Measurements from ENCODE around the gene FBXO11.
"Not testable (repeated sequence)": the region's sequence is repeated elsewhere in the genome, so short reads cannot be mapped to it uniquely, and the experiment has no call there.

Gene FBXO11

GRCh38 chr2:47897883-47898731 lies 8.2 kb downstream of the FBXO11 start:
- Histone ChIP-seq H3K4me3 (ENCODE audit: insufficient read depth, low read depth, low read length) (no peak overlapping the region), H3K27me3 (ENCODE audit: control insufficient read depth, insufficient read depth, low read length, poor library complexity, severe bottlenecking) (no peaks in the 10 kb centered on the region), H3K36me3 (ENCODE audit: control insufficient read depth, insufficient read depth, low read length) (no peaks in the 10 kb centered on the region), H3K9me3 (ENCODE audit: control insufficient read depth, low read length) (no peaks in the 10 kb centered on the region), H3K27ac (ENCODE audit: insufficient read depth, low read depth, low read length, poor library complexity, severe bottlenecking) (no peak overlapping the region), H3K4me1 (ENCODE audit: control insufficient read depth, insufficient read depth, low read length) (peaks cover 9% of the 10 kb centered on the region)
- WGBS, 2 experiments = 52 to 58% methylated on average over 4 of the region's 4 CpGs

DNA sequence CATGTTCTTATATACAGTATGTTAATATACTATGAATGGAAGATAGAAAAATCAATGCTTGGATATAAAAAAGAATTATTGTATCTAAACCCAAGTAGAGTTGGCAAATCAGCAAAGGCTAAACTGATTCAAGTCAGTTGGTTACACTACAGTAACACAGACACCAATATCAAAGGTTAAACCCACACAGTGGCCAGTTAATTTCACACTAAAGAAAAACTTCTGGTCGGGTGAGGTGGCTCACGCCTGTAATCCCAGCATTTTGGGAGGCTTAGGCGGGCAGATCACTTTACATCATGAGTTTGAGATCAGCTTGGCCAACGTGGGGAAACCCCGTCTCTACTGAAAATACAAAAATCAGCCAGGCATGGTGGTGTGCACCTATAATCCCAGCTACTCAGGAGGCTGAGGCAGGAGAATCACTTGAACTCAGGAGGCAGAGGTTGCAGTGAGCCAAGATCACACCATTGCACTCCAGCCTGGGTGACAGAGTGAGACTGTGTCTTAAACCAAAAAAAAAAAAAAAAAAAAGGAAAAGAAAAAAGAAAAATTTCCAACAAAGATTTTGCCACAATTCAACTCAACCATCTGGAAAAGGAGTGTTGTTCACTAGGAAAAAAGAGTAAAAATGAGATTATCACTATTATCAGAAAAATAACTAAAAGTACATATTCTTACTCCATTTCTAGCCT lies 9.0 kb downstream of the FBXO11 start:
- H3K27me3 ChIP-seq (ENCODE audit: control insufficient read depth, insufficient read depth, low read length, poor library complexity, severe bottlenecking); H3K4me1 ChIP-seq (ENCODE audit: control insufficient read depth, insufficient read depth, low read length); H3K9me3 ChIP-seq (ENCODE audit: control insufficient read depth, low read length); H3K27ac ChIP-seq (ENCODE audit: insufficient read depth, low read depth, low read length, poor library complexity, severe bottlenecking); H3K4me3 ChIP-seq (ENCODE audit: insufficient read depth, low read depth, low read length); H3K36me3 ChIP-seq (ENCODE audit: control insufficient read depth, insufficient read depth, low read length): not testable (repeated sequence)
- WGBS, 2 experiments = 85 to 88% methylated on average over 5 of the region's 5 CpGs

GRCh38 chr2:47896450-47896968 lies 9.8 kb downstream of the FBXO11 start:
- Histone ChIP-seq H3K27ac (ENCODE audit: insufficient read depth, low read depth, low read length, poor library complexity, severe bottlenecking) (no peak overlapping the region), H3K4me3 (ENCODE audit: insufficient read depth, low read depth, low read length) (no peak overlapping the region), H3K27me3 (ENCODE audit: control insufficient read depth, insufficient read depth, low read length, poor library complexity, severe bottlenecking) (no peaks in the 10 kb centered on the region), H3K36me3 (ENCODE audit: control insufficient read depth, insufficient read depth, low read length) (no peaks in the 10 kb centered on the region), H3K4me1 (ENCODE audit: control insufficient read depth, insufficient read depth, low read length) (no peaks in the 10 kb centered on the region), H3K9me3 (ENCODE audit: control insufficient read depth, low read length) (no peaks in the 10 kb centered on the region)
- WGBS, 2 experiments = 92 to 97% methylated on average over 5 of the region's 5 CpGs

DNA sequence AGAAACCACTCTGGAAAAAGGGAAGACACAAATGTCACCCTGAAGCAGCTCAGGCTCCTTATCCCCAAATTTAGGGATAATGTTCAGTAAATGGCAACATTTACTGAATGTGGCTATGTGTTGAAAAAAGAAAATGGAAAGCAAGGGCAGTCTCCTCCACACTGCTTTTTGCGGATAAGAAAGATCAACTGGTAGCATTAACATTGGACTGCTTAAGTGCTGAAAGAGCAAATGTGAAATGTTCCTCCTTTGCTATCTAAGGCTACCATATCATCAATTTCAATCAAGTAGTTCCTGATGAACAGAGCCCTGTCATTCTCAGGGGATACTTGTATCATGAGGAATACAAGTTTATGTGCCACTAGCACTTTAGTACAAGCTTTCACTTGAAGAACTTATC lies 12.5 kb downstream of the FBXO11 start:
- H3K4me3 ChIP-seq (ENCODE audit: insufficient read depth, low read depth, low read length) = no peak overlapping the region
- no peaks in the 10 kb centered on the region for H3K9me3 ChIP-seq (ENCODE audit: control insufficient read depth, low read length)
- H3K27ac ChIP-seq (ENCODE audit: insufficient read depth, low read depth, low read length, poor library complexity, severe bottlenecking) = no peak overlapping the region
- 86 to 100% methylated on average over 1 of the region's 1 CpG for WGBS, 2 experiments
- no peaks in the 10 kb centered on the region for H3K36me3 ChIP-seq (ENCODE audit: control insufficient read depth, insufficient read depth, low read length)
- no peaks in the 10 kb centered on the region for H3K27me3 ChIP-seq (ENCODE audit: control insufficient read depth, insufficient read depth, low read length, poor library complexity, severe bottlenecking)
- H3K4me1 ChIP-seq (ENCODE audit: control insufficient read depth, insufficient read depth, low read length) = no peaks in the 10 kb centered on the region

DNA sequence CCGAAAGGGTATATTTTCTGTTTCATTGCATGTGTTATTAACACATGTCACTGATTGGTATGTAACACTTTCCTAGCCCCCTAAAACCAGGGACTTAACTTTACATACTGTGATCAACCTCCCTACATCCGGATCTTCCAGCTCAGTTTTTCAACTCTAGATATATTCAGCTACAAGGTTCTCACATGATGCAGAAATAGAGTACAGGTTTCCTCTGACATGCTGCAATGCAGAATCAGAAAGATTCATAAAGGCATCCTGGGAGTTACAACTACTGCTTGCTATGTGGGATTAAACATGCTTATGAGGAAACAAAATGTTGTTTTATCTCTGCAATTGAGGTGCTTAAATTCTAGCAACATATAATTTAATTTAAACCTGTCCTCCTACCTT lies 14.0 kb downstream of the FBXO11 start:
- H3K4me3 ChIP-seq (ENCODE audit: insufficient read depth, low read depth, low read length) = no peak overlapping the region
- WGBS, 2 experiments = 94 to 96% methylated on average over 1 to 2 of the region's 2 CpGs
- H3K27ac ChIP-seq (ENCODE audit: insufficient read depth, low read depth, low read length, poor library complexity, severe bottlenecking) = no peak overlapping the region
- H3K4me1 ChIP-seq (ENCODE audit: control insufficient read depth, insufficient read depth, low read length) = no peaks in the 10 kb centered on the region
- H3K9me3 ChIP-seq (ENCODE audit: control insufficient read depth, low read length) = no peaks in the 10 kb centered on the region
- no peaks in the 10 kb centered on the region for H3K36me3 ChIP-seq (ENCODE audit: control insufficient read depth, insufficient read depth, low read length)
- no peaks in the 10 kb centered on the region for H3K27me3 ChIP-seq (ENCODE audit: control insufficient read depth, insufficient read depth, low read length, poor library complexity, severe bottlenecking)

- 92% methylated on average over 2 of the region's 2 CpGs; no CpG with 5 or more reads in 1 of the 2 experiments for WGBS, 2 experiments
- H3K9me3 ChIP-seq (ENCODE audit: control insufficient read depth, low read length) = no peaks in the 10 kb centered on the region
- H3K4me3 ChIP-seq (ENCODE audit: insufficient read depth, low read depth, low read length) = no peak overlapping the region
- no peaks in the 10 kb centered on the region for H3K4me1 ChIP-seq (ENCODE audit: control insufficient read depth, insufficient read depth, low read length)
- no peaks in the 10 kb centered on the region for H3K36me3 ChIP-seq (ENCODE audit: control insufficient read depth, insufficient read depth, low read length)
- H3K27ac ChIP-seq (ENCODE audit: insufficient read depth, low read depth, low read length, poor library complexity, severe bottlenecking) = no peak overlapping the region
- H3K27me3 ChIP-seq (ENCODE audit: control insufficient read depth, insufficient read depth, low read length, poor library complexity, severe bottlenecking) = no peaks in the 10 kb centered on the region
Measured at GRCh38 chr2:47891369-47892337, 14.6 kb downstream of the FBXO11 start.

DNA sequence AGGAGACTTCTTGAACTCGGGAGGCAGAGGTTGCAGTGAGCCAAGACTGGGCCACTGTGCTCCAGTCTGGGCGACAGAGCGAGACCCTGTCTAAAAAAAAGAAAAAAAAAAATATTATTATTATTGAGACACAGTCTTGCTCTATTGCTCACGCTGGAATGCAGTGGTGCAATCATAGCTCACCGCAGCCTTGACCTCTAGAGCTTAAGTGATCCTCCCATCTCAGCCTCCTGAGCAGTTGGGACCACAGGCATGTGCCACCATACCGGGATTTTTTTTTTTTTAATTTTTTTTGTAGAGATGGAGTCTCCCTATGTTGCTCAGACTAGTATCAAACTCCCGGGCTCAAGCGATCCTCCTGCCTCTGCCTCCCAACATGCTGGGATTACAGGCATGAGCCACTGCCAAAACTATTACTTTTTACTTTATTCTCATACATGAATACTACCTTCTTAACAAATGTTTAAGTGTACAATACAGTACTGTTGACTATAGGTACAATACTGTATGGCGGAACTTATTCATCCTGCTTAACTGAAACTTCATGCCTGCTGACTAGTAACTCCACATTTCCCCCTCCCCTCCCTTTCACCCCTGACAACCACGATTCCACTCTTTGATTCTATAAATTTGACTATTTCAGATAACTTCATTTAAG lies 15.5 kb downstream of the FBXO11 start:
- Histone ChIP-seq H3K4me3 (ENCODE audit: insufficient read depth, low read depth, low read length) (no peak overlapping the region), H3K36me3 (ENCODE audit: control insufficient read depth, insufficient read depth, low read length) (no peaks in the 10 kb centered on the region), H3K27ac (ENCODE audit: insufficient read depth, low read depth, low read length, poor library complexity, severe bottlenecking) (no peak overlapping the region), H3K4me1 (ENCODE audit: control insufficient read depth, insufficient read depth, low read length) (no peaks in the 10 kb centered on the region), H3K27me3 (ENCODE audit: control insufficient read depth, insufficient read depth, low read length, poor library complexity, severe bottlenecking) (no peaks in the 10 kb centered on the region), H3K9me3 (ENCODE audit: control insufficient read depth, low read length) (no peaks in the 10 kb centered on the region)
- WGBS, 2 experiments = 90 to 95% methylated on average over 10 of the region's 10 CpGs

GRCh38 chr2:47888581-47889280 lies 17.6 kb downstream of the FBXO11 start:
- H3K27ac ChIP-seq (ENCODE audit: insufficient read depth, low read depth, low read length, poor library complexity, severe bottlenecking) = no peak overlapping the region
- H3K27me3 ChIP-seq (ENCODE audit: control insufficient read depth, insufficient read depth, low read length, poor library complexity, severe bottlenecking) = no peaks in the 10 kb centered on the region
- H3K36me3 ChIP-seq (ENCODE audit: control insufficient read depth, insufficient read depth, low read length) = no peaks in the 10 kb centered on the region
- H3K9me3 ChIP-seq (ENCODE audit: control insufficient read depth, low read length) = no peaks in the 10 kb centered on the region
- WGBS, 2 experiments = 93% methylated on average over 1 of the region's 2 CpGs
- H3K4me3 ChIP-seq (ENCODE audit: insufficient read depth, low read depth, low read length) = no peak overlapping the region
- no peaks in the 10 kb centered on the region for H3K4me1 ChIP-seq (ENCODE audit: control insufficient read depth, insufficient read depth, low read length)

DNA sequence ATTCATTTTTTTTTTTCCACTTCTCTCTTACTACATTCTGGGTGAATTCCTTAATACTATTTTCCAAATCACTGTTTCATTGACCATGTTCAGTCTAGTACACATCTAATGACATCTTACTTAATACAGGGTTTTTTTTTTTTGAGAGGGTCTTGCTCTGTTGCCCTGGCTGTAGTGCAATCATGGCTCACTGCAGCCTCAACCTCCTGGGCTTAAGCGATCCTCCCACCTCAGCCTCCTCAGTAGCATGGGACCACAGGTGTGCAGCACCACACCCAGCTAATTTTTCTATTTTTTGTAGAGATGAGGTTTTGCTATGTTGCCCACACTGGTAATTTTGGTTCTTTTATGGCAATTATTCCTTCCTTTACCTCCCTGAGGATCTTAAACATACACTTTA lies 29.4 kb downstream of the FBXO11 start:
- WGBS, 2 experiments = 93 to 100% methylated on average over 1 of the region's 1 CpG
- no peaks in the 10 kb centered on the region for H3K4me1 ChIP-seq (ENCODE audit: control insufficient read depth, insufficient read depth, low read length)
- H3K27me3 ChIP-seq (ENCODE audit: control insufficient read depth, insufficient read depth, low read length, poor library complexity, severe bottlenecking) = no peaks in the 10 kb centered on the region

More for the DNA sequence above, 29.4 kb downstream of the FBXO11 start:
- Histone ChIP-seq H3K27ac (ENCODE audit: insufficient read depth, low read depth, low read length, poor library complexity, severe bottlenecking) (no peak overlapping the region), H3K9me3 (ENCODE audit: control insufficient read depth, low read length) (no peaks in the 10 kb centered on the region), H3K4me3 (ENCODE audit: insufficient read depth, low read depth, low read length) (no peak overlapping the region), H3K36me3 (ENCODE audit: control insufficient read depth, insufficient read depth, low read length) (no peaks in the 10 kb centered on the region)
